ENCODE data around the gene FLII.

Gene FLII

DNA sequence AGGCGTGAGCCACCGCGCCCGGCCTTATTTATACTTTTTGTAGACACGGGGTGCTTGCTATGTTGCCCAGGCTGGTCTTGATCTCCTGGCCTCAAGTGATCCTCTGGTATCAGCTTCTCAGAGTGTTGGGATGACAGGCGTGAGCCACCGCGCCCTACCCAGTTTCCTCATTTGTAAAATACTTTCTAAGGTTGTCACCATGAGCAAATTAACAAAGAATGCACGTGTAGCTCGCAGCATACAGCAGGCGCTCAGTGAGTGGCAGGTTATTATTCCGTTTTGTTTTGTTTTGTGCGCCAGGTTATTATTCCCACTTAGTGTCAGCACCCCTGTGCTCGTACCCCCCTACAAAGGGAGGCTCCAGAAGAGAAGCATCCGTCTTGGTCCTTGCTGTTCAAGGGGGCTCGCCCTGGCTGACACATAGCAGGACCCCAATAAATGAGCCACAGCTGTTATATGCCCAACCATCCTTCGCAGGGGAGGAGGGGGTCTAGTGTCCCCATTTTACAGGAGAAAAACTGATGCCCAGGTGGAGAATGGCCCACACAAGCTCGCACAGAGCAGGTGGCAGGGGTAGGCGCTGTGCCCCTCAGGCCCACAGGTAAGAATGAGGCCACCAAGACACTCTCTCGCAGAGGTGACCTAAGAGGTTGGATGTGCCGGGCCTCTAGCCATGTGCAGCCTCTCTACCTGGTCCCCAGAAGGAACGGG, 1.2 kb upstream of the FLII start:
- DNase-seq, result peak; percentile 19

DNA sequence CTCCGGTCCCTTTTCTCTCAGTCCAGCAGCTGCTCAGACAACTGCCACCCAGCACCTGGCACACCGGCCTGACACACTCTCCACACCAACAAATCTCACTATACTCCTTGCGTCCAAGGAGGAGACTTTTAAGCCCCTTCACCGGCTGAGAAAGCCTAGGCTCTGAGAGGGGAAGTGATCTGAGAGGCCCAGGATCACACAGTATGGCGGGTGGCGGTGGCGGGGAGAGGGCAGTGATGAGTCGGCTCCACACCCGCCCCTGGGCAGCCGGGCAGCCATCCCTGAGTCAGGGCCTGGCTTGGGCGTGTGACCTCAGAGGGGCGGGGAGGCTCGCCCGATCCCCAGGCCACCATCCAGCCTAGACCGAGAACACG, 569 bp downstream of the FLII start:
- DNase-seq, result peak; percentile 71

- DNase-seq, result no peak
These were observed 1.1 kb downstream of the FLII start for GRCh38 chr17:18257268-18257981.

- no peak for DNase-seq
These were observed 1.8 kb downstream of the FLII start for GRCh38 chr17:18256776-18257175.

- DNase-seq, result no peak
These were observed 2.2 kb downstream of the FLII start for GRCh38 chr17:18256351-18256750.

GRCh38 chr17:18254888-18255649, 3.5 kb downstream of the FLII start:
- no peak for DNase-seq

- DNase-seq, result no peak
These were observed 4.4 kb downstream of the FLII start for GRCh38 chr17:18253947-18254821.

GRCh38 chr17:18253187-18253884, 5.2 kb downstream of the FLII start:
- no peak for DNase-seq

DNA sequence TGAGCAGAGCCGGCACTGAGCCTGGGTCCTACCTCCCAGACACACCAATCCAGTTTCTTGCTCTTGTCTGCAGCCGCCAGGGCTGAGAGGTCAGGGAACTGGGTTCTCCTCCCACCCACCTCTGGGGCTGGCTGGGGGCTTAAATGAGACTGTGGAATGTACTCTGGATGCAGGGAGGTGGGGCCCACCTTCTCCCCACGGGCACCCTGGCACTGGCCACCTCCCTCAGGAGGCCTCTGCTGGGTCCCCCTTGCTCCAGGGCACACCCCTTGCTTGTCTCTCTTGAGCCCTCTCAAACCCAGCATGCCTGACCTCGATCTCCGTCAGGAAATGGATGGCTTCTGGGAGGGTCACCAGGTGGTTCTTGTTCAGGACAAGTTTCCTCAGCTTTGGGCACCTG, 6.4 kb downstream of the FLII start:
- no peak for DNase-seq

- DNase-seq, result no peak
These were observed 7.3 kb downstream of the FLII start for GRCh38 chr17:18251204-18251603.

DNA sequence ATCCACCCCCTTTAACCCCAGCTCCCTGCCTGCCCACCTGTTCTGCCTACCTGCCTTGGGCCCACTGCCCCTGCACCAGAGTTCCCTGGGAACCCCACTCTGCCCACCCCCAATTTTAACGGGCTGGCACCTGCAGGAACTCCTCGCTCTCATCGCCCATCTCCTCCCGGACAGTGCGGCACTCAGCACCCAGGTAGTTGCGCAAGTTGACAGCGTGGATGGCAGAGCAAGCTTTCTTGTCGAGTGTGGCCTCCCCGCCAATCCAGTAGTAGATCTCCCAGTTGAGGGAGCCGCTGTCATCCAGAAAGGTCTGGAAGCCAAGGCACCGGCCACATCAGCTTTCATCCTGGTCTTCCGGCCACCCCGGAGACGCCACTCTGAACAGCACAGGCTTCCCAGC, 7.8 kb downstream of the FLII start:
- DNase-seq, result no peak

GRCh38 chr17:18250259-18250658, 8.3 kb downstream of the FLII start:
- DNase-seq, result no peak

DNA sequence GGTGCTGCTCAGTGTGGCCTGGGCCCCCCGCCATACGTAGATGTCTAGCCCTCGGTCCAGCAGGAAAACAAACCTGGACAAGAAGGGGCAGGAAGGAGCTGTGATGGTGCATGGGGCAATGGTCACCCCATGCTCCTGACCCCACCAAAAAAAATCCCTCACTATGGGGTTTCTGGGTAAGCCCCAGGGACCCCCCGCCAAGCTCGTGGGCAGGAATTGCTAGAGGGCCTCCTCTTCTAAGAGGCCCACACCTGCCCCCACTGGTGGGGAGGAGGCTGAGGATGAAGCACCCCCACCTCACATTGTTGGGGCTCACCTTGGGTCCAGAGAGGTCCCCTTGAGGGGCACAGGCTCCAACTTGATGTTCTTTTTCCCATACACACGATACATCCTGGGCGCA, 9.7 kb downstream of the FLII start:
- no peak for DNase-seq

DNA sequence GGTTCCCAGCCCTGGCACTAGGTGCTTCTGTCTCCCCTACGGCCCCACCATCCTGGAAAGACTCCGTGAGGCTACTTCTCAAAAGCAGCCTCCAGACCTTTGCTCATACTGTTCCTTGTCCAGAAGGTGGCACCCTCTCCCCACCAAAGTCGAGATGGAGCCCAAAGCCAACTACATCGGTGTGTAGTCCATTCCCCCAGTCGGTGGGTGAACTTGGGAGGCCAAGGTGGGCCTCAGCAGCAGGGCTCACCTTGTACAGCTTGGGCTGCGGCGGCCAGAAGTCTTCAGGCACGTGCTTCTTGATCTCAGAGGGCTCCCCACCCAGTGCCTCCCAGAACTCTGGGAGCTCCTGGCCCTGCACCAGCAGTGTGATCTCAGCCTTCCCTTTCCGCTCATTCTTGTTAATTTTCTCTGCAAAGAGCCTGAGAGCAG, 10.2 kb downstream of the FLII start:
- DNase-seq, result peak; percentile 83

GRCh38 chr17:18247613-18248001, 10.9 kb downstream of the FLII start:
- no peak for DNase-seq

DNA sequence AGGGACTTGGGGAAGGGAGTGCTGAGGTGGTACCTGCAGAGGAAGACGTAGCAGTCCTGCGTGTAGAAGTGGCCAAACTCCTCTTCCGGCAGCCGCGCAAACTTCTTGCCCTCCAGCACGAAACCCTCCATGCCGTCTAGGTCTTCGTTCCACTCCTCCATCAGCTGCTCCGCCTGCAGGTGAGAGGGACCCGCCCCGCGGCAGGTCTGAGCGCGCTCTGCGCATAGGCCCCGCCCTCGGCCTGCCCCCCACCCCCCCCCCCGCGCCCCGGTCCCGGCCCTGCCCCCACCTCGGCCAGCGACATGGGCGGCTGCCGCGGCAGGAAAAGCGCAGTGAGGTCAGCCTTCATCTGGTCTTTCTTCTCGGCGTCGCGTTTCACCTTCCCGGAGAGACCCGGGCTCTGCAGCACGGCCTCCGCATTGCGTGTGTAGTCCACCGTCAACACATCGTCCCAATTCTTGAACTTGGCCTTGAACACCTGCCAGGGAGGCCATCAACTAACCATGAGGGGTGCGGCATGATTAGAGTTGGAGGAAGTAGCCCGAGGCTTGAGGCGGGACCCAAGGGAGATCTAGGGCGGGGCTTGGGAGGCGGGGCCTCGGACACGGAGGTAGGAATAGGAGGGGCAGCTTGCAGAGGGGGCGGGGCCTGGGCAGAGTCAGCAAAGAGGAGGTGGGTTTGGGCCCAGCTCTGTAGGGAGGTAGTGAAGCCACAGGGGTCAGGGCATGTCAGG, 11.5 kb downstream of the FLII start:
- DNase-seq, result peak; percentile 54

DNA sequence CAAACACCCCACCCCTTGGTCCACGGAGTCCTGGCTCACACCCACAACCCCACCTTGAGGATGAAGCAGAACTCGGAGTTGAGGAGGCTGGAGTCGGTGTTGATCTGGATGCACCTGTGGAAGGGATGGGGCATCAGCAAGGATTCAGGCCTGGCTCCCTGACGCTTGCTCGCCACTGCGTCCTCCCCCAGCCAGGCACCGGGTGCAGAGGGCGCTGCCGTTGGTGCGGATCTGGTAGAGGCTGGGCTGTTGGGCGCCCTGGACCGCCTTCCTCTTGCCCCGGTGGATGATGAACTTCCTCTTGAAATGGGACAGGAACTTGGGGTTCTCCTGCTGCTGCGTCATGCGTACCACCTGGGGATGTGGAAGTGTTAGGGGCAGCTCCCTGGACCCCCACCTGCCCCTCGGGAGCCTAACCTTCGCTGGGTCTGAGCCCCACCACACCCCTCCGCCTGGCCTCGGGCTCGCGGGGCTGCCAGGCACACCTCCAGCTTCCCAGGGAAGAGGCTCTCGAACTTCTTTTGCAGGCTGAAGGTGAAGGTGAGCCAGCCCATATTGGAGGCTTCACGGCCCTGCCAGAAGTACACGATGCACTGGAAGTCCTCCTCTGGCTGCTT, 12.3 kb downstream of the FLII start:
- no peak for DNase-seq

GRCh38 chr17:18245038-18245776, 13.3 kb downstream of the FLII start:
- DNase-seq, result no peak

GRCh38 chr17:18241229-18241871, 17.2 kb downstream of the FLII start:
- no peak for DNase-seq

GRCh38 chr17:18240449-18240848, 18.1 kb downstream of the FLII start:
- DNase-seq, result no peak

Data from right hindlimb (tissue), 1 donor.